Kidney tubule cell (primary cell): ENCODE data around the gene VGF.
A peak's percentile ranks its signal among the peaks of the same experiment; 100 is the strongest.
"Not testable (repeated sequence)": the region's sequence is repeated elsewhere in the genome, so short reads cannot be mapped to it uniquely, and the experiment has no call there.

Experiments
- DNase-seq: peaks from one replicate; pipeline ENCODE4 v3.0.0-alpha.2; 2018; ENCODE audit warnings: low spot score

Gene VGF

GRCh38 chr7:101134399-101134980 is 30.9 kb downstream of the VGF start:
- no peak for DNase-seq

- no peak for DNase-seq
Observed at GRCh38 chr7:101133621-101134398, 31.6 kb downstream of the VGF start.

- not testable (repeated sequence) for DNase-seq
Observed at GRCh38 chr7:101132626-101133600, 32.5 kb downstream of the VGF start.

- no peak for DNase-seq
Observed at GRCh38 chr7:101129603-101130117, 35.7 kb downstream of the VGF start.

GRCh38 chr7:101128040-101128834 is 37.1 kb downstream of the VGF start:
- DNase-seq: no peak

- DNase-seq: no peak
Observed at GRCh38 chr7:101127460-101128039, 37.8 kb downstream of the VGF start.

GRCh38 chr7:101126651-101127459 is 38.5 kb downstream of the VGF start, which contains the start of gene SERPINE1:
Gene SERPINE1, plus strand, starts transcription at chr7:101127104. Its CDS starts 1,290 bp downstream, at chr7:101128394.
- peak; percentile 99 for DNase-seq

GRCh38 chr7:101125989-101126650 is 39.2 kb downstream of the VGF start:
- DNase-seq: peak; percentile 92

- peak; percentile 57 for DNase-seq
Observed at GRCh38 chr7:101124376-101125056, 40.9 kb downstream of the VGF start.

- no peak for DNase-seq
Observed at GRCh38 chr7:101123703-101124068, 41.7 kb downstream of the VGF start.

- no peak for DNase-seq
Observed at GRCh38 chr7:101122933-101123702, 42.3 kb downstream of the VGF start.

- DNase-seq: peak; percentile 98
Observed at GRCh38 chr7:101121991-101122932, 43.1 kb downstream of the VGF start.

- not testable (repeated sequence) for DNase-seq
Observed at GRCh38 chr7:101121631-101121990, 43.8 kb downstream of the VGF start.

- DNase-seq: no peak
Observed at GRCh38 chr7:101120315-101120714, 45.1 kb downstream of the VGF start.

- no peak for DNase-seq
Observed at GRCh38 chr7:101119876-101120275, 45.5 kb downstream of the VGF start.

GRCh38 chr7:101118856-101119255 is 46.5 kb downstream of the VGF start:
- DNase-seq: no peak

- no peak for DNase-seq
Observed at GRCh38 chr7:101116898-101117297, 48.5 kb downstream of the VGF start.
